ENCODE data around the gene TNFRSF9. TPM values are rescaled to one million over a fixed set of nuclear protein-coding genes. Genes with fewer than 3 reads are reported as not detected.

TNFRSF9 gene
- total RNA-seq, 1 donor: under 0.01 TPM

DNA sequence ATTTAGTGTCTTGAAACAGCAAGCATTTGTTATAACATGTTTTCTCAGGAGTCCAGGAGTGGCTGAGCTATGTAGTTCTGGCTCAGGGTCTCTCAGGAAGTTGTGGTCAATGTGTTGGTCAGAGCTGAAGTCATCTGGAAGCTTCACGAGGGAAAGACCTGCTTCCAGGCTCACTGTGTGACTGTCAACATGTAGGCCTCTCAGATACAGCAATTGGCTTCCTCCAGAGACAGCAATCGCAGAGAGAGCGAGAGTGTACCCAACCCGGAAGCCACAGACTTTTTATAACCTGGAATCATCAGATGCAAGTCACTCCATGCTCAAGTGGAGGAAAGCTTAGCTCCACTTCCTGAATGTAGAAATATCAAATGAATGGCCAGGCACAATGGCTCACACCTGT, 40.9 kb downstream of the TNFRSF9 start:
- TF ChIP-seq, protein P1, sequence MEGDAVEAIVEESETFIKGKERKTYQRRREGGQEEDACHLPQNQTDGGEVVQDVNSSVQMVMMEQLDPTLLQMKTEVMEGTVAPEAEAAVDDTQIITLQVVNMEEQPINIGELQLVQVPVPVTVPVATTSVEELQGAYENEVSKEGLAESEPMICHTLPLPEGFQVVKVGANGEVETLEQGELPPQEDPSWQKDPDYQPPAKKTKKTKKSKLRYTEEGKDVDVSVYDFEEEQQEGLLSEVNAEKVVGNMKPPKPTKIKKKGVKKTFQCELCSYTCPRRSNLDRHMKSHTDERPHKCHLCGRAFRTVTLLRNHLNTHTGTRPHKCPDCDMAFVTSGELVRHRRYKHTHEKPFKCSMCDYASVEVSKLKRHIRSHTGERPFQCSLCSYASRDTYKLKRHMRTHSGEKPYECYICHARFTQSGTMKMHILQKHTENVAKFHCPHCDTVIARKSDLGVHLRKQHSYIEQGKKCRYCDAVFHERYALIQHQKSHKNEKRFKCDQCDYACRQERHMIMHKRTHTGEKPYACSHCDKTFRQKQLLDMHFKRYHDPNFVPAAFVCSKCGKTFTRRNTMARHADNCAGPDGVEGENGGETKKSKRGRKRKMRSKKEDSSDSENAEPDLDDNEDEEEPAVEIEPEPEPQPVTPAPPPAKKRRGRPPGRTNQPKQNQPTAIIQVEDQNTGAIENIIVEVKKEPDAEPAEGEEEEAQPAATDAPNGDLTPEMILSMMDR (IDR thresholded peaks at IDR 0.05; ENCODE audit: extremely low read depth, low read depth, low read length): no peak
- Histone ChIP-seq H3K4me3 (ENCODE audit: insufficient read depth, low read length) (no peak overlapping the region), H3K4me2 (ENCODE audit: insufficient read depth, low read length) (no peak overlapping the region), H4K20me1 (ENCODE audit: insufficient read depth, low read length) (no peaks in the 10 kb centered on the region), H2AFZ (ENCODE audit: low read length) (peak overlapping the region; percentile 90), H3K9me3 (ENCODE audit: low read depth, low read length) (no peaks in the 10 kb centered on the region), H3K27ac (ENCODE audit: low read depth, low read length) (no peak overlapping the region), H3K36me3 (ENCODE audit: insufficient read depth, low read length) (no peaks in the 10 kb centered on the region), H3K79me2 (ENCODE audit: insufficient read depth, low read length) (no peaks in the 10 kb centered on the region), H3K4me1 (ENCODE audit: insufficient read depth, low read length) (peaks cover 10% of the 10 kb centered on the region), H3K27me3 (ENCODE audit: insufficient read depth, low read length) (no peaks in the 10 kb centered on the region)
- DNase-seq (ENCODE audit: insufficient read length, low spot score, missing footprints): peak; percentile 42

DNA sequence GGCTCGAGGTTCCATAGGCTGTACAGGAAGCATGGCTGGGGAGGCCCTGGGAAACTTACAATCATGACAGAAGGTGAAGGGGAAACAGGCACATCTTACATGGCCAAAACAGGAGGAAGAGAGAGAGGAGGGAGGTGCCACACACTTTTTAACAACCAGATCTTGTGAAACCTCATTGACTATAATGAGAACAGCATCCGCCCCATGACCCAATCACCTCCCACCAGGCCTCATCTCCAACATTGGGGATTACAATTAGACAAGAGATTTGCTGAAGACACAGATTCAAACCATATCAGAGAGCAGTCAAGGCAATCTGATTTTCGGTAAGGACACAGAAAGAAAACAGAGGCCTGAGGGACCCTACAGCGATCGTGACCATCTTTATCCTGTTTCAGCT, 41.7 kb downstream of the TNFRSF9 start:
- Histone ChIP-seq H3K79me2 (ENCODE audit: insufficient read depth, low read length) (no peaks in the 10 kb centered on the region), H3K9me3 (ENCODE audit: low read depth, low read length) (no peaks in the 10 kb centered on the region), H3K4me3 (ENCODE audit: insufficient read depth, low read length) (no peak overlapping the region), H3K4me2 (ENCODE audit: insufficient read depth, low read length) (no peak overlapping the region), H3K36me3 (ENCODE audit: insufficient read depth, low read length) (no peaks in the 10 kb centered on the region), H2AFZ (ENCODE audit: low read length) (no peak overlapping the region), H4K20me1 (ENCODE audit: insufficient read depth, low read length) (no peaks in the 10 kb centered on the region), H3K27me3 (ENCODE audit: insufficient read depth, low read length) (no peaks in the 10 kb centered on the region), H3K27ac (ENCODE audit: low read depth, low read length) (no peak overlapping the region), H3K4me1 (ENCODE audit: insufficient read depth, low read length) (peaks cover 18% of the 10 kb centered on the region)
- no peak for DNase-seq (ENCODE audit: insufficient read length, low spot score, missing footprints)
- TF ChIP-seq, protein P1 (IDR thresholded peaks at IDR 0.05; ENCODE audit: extremely low read depth, low read depth, low read length): no peak

GRCh38 chr1:7896994-7897393, 43.6 kb downstream of the TNFRSF9 start:
- TF ChIP-seq, protein P1 (IDR thresholded peaks at IDR 0.05; ENCODE audit: extremely low read depth, low read depth, low read length): no peak
- Histone ChIP-seq H2AFZ (ENCODE audit: low read length) (no peak overlapping the region), H3K79me2 (ENCODE audit: insufficient read depth, low read length) (no peaks in the 10 kb centered on the region), H4K20me1 (ENCODE audit: insufficient read depth, low read length) (no peaks in the 10 kb centered on the region), H3K36me3 (ENCODE audit: insufficient read depth, low read length) (no peaks in the 10 kb centered on the region), H3K9me3 (ENCODE audit: low read depth, low read length) (no peaks in the 10 kb centered on the region), H3K4me1 (ENCODE audit: insufficient read depth, low read length) (peaks cover 28% of the 10 kb centered on the region), H3K4me3 (ENCODE audit: insufficient read depth, low read length) (no peak overlapping the region), H3K27me3 (ENCODE audit: insufficient read depth, low read length) (no peaks in the 10 kb centered on the region), H3K27ac (ENCODE audit: low read depth, low read length) (no peak overlapping the region), H3K4me2 (ENCODE audit: insufficient read depth, low read length) (no peak overlapping the region)
- DNase-seq (ENCODE audit: insufficient read length, low spot score, missing footprints): peak; percentile 74

DNA sequence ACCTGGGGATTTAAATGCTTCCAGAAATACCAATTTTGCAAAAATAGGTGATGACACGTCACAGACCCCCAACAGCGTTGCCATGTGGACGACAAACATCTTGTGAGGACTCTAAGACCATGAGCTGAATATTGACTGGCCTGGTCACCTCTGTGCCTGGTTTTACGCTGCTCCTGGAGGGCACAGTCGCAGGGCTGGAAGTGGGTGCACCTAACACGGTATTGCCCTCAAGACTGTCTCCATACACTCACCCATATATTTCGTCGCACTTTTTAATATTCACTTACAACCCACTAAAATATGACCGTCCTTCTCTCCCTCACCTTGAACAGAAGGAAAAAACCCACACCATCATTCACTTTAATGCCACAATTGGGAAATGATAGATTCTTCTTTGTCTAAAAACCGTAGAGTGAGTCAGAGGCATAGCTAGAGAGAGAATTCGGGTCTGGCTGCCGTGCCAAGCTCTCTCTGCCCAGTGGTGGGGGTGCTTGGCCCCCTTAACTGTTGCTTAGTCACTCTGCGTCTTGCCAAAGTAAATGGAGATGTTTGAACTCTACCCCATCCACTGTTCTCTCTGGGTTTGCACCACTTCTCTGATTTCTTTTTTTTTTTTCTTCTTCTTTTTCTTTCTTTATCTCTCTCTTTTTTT, 47.0 kb downstream of the TNFRSF9 start:
- H3K4me2 ChIP-seq (ENCODE audit: insufficient read depth, low read length): peak overlapping the region; percentile 72

More for the DNA sequence above, 47.0 kb downstream of the TNFRSF9 start:
- no peak overlapping the region for H2AFZ ChIP-seq (ENCODE audit: low read length)
- H3K4me1 ChIP-seq (ENCODE audit: insufficient read depth, low read length): peaks cover 23% of the 10 kb centered on the region
- no peaks in the 10 kb centered on the region for H3K9me3 ChIP-seq (ENCODE audit: low read depth, low read length)
- H3K27me3 ChIP-seq (ENCODE audit: insufficient read depth, low read length): no peaks in the 10 kb centered on the region
- no peaks in the 10 kb centered on the region for H4K20me1 ChIP-seq (ENCODE audit: insufficient read depth, low read length)
- DNase-seq (ENCODE audit: insufficient read length, low spot score, missing footprints): peak; percentile 93
- no peaks in the 10 kb centered on the region for H3K79me2 ChIP-seq (ENCODE audit: insufficient read depth, low read length)
- H3K4me3 ChIP-seq (ENCODE audit: insufficient read depth, low read length): no peak overlapping the region
- H3K36me3 ChIP-seq (ENCODE audit: insufficient read depth, low read length): no peaks in the 10 kb centered on the region
- H3K27ac ChIP-seq (ENCODE audit: low read depth, low read length): peak overlapping the region; percentile 41
- TF ChIP-seq, protein P1 (IDR thresholded peaks at IDR 0.05; ENCODE audit: extremely low read depth, low read depth, low read length): no peak

All from osteoblast (primary cell).